GM19397 (cell line): ENCODE data around the gene MSLN.
A peak's percentile ranks its signal among the peaks of the same experiment; 100 is the strongest.
"Not testable (repeated sequence)": the region's sequence is repeated elsewhere in the genome, so short reads cannot be mapped to it uniquely, and the experiment has no call there.

Experiments used
- ATAC-seq: cut with Tn5 transposase; IDR thresholded peaks from one replicate; pipeline ENCODE4 v1.9.1; 2021; ENCODE audit warnings: mild to moderate bottlenecking, moderate library complexity; ENCODE audit not compliant: unreplicated experiment

MSLN gene

DNA sequence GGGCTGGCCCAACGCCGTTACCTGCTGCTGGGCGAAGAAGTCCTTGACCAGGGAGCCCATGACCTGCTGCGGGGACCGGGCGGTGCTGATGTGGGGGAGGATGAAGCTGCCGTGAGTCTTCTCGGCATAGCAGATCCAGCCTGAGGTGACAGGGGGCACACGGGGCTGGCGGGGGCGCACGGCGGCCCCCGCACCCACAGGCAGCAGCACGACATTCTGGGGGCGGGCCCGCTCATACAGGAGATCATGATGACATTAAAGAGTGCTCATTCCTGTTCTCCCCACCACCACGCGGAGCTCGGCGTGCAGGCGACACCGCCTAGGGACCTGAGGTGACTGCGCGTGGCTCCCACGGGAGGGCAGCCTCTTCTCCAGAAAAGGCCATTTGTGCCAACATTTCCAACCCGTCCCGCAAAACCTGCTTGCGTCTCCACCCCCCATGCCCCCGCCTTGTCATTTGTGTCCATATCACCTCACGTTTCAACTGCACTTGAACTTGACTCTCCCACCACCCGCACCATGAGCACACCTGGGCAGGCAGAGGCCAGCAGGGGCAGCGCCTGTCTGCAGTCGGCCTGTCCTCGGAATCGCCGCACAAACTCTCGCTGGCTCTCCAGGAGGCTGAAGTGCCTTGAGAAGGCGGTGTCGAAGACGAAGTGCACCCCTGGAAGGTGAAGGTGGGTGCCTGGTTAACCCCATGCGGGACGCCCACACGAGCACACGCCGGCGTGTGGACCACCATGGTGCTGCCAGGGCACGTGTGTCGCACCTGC is 26.1 kb upstream of the MSLN start:
- no peak for ATAC-seq

DNA sequence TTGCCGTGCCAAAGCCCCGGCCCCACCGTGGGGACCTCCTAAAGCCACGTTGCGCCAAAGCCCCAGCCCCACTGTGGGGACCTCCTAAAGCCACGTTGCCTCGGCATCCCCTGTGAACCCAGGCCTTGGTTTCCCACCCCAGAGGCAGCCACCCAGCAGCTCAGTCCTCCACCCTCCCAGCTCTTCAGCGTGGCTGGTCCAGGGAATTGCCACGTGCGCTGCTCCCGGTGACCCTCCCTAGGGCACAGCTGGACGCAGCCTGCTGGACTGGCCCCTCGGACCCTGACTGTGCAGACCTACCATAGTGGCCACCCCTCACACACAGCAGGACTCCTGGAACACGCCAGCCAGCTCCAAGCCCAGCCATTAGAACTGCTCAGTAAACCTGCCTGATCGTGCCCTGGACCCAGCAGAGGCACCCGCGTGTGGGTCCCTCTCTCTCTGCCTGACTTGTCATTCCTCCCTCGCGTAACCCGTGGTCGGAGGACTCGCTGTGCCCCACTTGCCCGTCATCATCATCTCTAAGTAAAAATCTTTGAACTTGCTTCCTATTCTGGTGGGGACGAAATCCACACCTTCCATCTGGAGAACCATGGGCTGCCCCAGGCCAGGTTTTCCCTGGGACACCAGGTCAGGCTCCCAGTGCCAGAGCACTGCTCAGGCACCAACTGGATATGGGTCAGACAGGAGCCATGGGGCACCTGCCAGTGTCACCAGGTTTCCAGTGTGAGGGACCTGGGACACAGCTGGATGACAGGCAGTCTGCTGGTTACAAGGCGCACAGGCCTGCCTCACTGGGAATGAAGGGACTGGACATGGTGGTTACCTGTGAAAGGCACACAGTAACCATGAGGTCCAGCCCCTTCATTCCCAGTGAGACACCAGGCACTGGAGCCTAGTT is 25.3 kb upstream of the MSLN start:
- no peak for ATAC-seq

DNA sequence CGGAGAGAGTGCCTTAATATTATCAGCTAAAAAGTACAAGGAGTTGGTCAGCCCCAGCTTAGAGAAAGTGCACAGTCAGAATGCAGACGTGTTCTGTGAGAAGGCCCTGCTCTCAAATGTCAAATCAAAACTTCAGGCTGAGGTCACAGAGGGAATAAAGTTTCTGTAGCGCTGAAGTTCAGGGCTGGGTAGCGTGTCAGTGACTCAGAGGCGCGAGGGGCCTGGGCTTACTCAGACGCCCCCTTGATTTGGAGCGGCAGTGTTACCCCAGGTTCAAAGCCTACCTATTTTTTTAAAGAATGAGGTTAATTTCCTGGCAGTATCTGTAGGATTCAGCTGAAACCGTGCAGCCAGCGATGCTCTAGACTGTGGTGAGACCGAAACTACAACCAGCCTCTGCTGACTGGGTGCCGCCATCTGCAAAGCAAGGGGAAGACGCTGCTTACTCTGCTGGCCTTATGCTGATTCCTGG is 24.5 kb upstream of the MSLN start:
- no peak for ATAC-seq

DNA sequence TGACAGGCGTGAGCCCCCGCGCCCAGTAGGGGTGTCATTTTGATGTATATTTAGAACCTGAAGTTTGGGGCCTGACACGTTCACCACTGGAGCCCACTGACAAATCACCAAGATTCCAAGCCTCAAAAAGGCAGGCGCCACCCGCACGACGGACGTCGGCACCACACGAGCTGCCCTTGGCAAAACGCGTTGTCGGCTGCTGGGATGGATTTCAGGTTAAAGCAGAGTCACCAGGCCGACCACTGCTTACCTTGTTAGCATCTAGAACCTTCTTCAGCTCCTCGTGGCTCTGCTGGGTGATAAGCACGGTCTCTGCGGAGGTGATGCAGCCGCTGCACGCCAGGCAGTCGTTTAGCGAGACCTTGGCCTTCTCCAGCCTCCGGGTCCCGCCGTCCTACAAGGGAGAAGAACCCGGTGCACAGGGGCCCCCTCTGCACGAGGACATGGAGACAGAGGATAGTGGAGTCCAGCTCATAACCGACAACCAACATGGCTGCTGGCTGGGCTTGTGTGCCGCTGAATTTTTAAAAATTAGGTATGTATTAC is 23.5 kb upstream of the MSLN start:
- no peak for ATAC-seq

DNA sequence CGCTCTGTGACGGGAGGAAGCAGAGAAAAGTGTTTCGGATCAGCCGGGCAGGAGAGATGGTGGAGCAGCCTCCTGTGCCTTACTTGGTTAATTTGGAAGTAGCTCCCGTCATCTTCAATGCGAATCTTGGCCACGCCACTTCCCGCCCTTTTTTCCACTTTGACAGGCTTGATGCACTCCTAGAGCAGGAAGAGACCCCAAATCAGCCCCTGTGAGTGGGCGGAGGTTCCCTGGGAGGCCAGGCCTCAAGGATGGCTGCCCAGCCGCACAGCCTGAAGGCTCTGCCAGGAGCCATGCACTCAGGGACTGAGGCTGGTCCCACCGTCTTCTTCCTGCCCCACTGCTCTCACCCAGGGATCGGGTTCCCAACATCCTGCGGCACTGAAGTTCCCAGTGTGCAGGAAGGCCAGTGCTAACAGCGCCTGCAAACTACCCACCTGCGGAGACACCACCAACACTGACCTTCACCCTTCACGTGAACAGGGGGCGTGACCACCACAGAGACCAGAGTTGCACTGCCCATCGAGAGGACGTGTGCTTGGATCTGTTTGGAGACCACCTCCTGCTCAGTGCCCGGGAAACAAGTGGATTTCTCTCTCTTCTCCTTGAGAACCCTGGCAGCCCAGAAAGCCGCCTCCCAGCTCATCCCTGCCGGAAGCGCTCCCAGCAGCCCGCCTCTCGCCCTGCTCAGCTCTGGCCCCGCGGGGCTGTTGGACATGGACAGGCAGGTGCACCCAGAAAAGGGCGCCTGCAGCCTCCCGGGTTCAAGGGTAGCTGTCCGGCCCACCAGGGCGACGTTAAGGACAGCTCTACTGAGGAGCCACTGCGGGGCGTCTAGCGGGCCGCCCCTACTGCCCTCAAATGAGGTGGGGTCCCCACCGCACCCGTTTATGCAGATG is 20.7 kb upstream of the MSLN start:
- ATAC-seq = no peak

DNA sequence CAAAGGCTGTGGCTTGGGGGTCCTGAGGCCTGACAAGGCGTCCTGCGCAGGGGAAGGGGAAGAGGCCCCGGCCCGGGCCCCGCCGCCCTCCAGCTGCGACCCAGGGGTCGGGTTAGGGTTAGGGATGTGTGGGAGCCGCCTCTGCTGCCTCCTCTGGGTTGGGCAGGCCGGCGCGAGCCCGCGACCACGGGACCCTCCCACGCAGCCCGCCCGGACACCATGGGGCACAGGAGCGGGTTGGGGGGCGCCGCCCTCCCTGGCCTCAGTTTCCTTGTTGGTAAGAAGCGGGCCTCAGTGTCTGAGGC is 20.1 kb upstream of the MSLN start:
- ATAC-seq = peak; percentile 18

DNA sequence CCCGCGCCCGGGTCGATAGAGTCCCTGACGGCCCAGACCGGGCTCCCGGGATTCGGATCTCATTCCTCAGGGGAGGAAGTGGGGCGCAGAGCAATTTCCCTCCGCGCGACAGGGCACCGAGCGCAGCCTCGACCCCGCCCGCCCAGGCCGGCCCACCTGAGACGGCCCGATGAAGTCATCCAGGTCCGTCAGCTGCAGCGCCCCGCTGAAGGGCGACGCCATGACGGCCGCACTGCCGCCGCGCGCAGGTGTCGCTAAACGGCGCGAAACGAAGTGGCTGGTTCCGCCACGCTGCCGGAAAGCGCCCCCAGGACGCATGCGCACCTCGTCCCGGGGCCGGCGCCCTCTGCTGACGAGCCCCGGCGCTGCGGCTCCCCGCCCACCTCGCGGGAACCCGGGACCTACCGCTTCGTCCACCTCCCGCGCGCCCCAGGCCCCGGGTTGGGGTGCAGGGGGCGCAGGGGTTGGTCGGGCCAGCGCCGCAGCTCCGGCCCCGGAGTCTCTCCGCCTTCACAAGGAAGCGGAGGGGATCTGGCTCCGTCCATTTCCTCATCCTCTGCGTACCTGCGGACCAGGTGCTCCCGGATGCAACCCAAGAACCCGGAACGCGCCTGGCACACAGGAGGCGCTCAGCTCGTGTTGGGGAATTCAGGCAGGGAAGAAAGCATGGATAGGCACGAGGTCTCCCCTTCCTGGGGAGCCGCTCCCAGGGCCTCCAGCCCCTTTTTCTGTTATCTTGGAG is 19.6 kb upstream of the MSLN start, which contains the start of gene CIAO3:
Gene CIAO3 (minus strand): TSS at position 234 of the 742 bp plus-strand sequence. CDS start 12 bp downstream, at position 222.
- peak; percentile 78 for ATAC-seq

DNA sequence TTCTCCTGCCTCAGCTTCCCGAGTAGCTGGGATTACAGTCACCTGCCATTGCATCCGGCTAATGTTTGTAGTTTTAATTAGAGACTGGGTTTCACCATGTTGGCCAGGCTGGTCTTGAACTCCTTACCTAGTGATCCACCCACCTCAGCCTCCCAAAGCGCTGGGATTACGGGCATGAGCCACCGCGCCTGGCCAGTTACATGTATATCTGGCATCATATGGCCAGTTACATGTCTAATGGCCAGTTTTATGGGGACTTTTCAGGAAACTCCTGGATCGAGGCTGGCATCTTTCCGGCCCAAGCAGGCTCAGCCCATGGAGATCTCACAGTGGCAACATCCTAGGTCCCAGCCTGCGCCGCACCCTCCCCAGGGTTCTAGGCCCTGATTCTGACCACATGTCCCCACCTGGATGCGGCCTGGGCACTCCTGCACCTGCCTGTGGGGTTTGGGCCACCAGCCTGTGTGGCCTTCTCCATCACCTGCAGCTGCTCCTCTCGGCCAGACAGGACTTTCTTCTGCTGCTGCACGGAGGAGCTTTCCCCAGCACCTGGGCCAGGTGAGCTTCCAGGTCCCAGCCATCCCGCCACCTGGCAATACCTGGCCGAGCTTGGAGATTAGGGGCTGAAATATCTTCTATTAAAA is 18.4 kb upstream of the MSLN start:
- no peak for ATAC-seq

DNA sequence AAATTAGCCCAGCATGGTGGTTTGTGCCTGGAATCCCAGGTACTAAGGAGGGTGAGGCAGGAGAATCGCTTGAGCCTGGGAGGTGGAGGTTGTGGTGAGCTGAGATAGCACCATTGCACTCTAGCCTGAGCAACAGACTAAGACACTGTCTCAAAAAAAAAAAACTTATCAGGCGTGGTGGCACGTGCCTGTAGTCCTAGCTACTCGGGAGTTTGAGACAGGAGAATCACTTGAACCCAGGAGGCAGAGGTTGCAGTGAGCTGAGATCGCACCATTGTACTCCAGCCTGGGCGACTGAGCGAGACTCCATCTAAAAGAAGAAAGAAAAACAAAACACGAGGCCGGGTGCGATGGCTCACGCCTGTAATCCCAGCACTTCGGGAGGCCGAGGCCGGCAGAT is 17.6 kb upstream of the MSLN start:
- ATAC-seq = not testable (repeated sequence)

DNA sequence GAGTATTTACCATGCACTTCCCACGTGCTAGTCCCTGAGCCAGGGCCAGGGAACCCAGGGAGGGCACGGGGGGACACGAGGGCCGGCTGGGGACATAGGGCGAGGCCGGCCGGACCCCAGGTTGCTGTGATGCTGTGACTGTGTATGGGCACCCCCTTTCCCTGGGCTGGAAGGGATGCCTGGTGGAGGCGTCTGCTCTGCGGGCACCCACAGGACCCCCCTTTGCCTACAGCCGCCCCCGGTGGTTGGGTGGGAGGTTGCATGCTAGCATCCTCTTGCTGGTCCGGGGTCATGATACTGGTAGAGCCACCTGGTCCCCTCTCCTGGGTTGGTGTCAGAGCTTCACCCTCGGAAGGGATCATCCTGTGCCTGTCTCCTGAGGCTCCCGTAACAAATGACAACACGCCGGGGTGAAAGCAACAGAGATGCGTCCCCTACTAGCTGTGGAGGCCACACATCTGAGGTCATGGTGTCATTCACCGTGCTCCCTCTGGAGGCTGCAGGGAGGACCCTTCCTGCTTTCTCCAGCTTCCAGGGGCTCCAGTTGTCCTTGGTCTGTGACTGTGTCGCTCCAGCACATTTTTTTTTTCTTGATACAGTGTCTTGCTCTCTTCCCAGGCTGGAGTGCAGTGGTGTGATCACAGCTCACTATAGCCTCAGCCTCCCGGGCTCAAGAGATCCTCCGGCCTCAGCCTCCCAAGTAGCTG is 16.6 kb upstream of the MSLN start:
- ATAC-seq = no peak

DNA sequence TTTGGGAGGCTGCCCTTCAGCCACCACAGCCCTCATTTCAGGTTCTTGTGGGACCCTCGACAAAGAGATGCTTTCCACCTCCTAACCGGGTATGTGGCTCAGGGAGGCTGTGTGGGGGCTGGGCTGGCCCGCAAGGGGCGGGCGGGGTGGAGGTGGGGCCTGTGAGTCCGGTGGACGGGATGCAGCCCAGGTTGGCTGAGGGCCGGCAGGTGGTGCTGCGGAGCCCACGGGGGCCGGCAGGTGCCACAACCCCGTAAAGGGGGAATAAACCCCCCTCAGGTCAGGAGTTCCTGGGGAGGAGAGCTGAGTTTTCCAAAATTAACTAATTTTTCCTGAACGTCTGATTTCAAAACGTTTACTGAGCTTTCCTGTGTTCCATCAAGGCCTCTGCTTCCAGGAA is 14.8 kb upstream of the MSLN start:
- ATAC-seq = no peak

DNA sequence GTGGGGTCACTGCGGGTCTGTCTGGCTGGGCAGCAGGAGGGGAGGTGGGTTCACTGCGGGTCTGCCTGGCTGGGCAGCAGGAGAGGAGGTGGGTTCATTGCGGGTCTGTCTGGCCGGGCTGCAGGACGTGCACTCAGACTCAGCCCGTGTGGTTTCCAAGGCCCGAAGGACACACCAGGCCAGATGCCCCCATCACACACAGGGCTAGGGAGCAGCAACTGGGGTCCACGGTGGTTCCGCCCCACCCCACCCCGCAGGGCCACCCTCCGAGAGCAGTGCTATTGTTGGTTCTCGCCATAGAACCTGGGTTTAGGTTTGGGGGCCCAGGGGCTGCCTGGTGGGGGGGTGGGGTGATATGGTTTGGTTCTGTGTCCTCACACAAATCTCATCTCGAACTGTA is 13.9 kb upstream of the MSLN start:
- no peak for ATAC-seq

DNA sequence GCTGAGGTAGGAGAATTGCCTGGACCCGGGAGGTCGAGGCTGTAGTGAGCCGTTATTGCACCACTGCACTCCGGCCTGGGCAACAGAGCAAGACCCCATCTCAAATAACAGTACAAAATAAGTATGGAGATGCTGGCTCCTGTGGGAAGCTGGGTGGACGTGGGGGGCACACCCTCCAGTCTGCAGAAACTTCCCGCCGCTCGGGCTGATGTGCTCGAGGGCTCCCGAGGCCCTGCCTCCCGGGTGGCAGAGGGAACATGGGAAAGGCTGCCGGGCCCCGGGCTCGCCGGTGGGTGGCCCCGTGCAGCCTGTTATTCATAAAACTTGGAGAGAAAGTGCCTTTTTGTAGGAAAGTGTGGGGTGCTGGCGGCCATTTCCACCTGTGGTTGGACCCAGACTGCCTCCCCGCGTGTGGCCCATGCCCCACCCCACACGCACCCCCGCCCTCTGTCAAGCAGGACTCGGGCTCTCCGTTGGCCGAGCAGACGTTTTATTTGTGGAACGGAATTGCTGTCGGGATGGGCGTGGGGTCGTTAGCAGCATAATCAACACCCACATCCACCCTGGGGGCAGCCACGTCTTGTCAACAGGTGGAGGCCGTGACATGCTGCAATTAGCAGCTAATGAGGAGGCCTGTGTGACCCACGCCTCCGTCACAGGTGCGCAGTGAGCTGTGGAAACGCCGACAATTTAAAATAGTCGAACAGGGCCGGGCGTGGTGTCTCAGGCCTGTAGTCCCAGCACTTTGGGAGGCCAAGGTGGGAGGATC is 12.4 kb upstream of the MSLN start:
- ATAC-seq = no peak

DNA sequence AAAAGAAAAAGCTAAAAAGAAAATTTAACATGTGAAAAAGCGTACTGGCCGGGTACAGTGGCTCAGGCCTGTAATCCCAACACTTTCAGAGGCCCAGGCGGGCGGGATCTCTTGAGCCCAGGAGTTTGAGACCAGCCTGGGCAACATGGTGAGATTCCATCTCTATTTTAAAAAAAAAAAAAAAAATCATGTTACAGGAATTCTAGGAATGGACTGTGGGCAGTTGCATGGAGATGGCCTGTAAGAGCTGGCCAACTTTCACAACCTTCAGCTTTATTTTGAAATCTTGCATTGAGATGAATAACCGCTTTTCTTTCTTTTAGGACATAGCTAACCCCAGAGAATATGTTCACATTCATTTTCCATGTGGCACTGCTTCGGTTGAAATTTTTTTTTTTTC is 11.5 kb upstream of the MSLN start:
- no peak for ATAC-seq

DNA sequence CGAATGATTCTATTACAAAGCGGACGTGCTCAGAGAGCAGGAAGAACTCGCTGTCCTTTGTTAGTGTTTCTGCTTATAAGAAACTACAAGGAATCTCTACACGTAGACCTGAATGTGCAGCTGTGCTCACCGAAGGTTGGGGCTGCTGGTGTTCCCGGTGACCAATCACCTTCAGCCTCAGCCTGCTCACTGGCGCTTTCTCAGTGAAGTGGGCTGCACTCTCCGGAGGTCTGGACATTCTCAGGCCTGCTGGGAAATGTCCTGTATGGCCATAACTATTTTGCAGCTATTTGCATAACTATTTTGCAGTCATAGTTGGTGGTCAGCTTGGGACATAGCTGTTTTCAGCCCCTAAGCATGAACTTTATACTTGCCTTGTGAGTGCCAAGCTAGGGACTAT is 10.0 kb upstream of the MSLN start:
- ATAC-seq = no peak

DNA sequence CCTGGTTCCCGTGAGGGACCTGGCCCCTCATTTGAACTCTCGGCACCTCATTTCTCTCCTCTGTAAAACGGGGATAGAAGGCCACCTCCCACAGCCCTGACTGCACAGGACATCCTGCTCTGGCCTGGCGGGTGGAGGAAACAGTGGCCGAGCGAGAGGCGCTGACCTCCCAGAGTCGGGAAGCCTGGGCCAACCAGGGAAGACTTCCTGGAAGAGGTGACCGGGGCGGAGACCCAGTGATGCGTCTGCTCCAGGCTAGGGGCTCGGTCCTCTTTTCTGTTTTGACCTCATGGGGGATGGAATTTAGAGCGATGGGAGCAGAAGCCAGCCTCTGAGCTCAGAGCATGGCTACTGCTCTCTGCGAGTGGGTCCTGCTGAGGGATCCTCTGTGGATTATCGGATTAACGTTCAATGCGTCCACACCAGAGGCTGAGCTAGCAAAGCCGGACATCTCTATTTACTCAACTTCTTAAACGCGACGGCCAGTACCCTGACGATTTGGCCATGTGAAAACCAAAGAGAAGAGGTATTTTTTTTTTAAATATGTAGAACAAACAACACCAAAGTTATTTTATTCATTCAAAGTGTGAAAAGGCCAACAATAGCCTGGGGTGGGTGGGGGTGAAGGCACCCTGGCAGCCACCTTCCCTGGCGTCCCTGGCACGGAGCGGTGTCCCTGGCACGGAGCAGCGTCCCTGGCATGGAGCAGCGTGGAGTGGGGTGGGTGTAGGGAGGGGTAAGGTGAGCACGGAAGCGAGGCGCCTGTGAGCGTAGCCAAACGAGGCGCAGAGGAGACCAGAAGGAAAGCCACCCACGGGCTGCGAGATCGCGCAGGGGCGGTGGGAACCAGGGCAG is 9.2 kb upstream of the MSLN start:
- ATAC-seq = no peak

DNA sequence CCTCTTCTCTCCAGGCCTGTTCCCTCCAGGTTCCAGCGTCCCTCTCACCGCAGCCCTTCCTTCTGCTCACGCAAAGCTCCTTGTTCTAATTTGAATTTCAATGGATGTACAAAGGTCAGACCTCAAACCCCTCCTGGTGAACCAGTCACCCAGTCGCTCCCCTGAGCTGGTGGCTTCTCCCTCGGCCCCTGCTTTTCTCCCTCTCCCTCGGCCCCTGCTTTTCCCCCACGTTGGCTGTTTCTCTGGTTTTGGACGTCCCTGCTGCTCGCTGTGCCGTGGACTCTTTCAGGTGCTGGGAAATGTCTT is 8.6 kb upstream of the MSLN start:
- ATAC-seq = no peak
